RWPE2 (cell line): Measurements from ENCODE around the gene CAPN12.

ENCODE experiments used
- ATAC-seq: fragments of 200-7000 bp; cut with Tn5 transposase; 3 replicates; pipeline ENCODE4 v1.9.1; 2021; ENCODE audit warnings: low read depth
- DNase-seq: peaks from one replicate; pipeline ENCODE4 v3.0.0-alpha.2; 2020; ENCODE audit warnings: low spot score
- H3K27ac ChIP-seq: fragments of 450-650 bp; 2 replicates; pipeline ENCODE4 v1.5.1; 2017; ENCODE audit warnings: mild to moderate bottlenecking; ENCODE audit not compliant: poor library complexity, severe bottlenecking
- H3K27me3 ChIP-seq: fragments of 250-450 bp; sonication (Bioruptor Pico); 2 replicates; pipeline ENCODE4 v1.5.1; 2021; ENCODE audit warnings: mild to moderate bottlenecking, moderate library complexity; ENCODE audit not compliant: insufficient read depth, poor library complexity, severe bottlenecking
- H3K36me3 ChIP-seq: fragments of 250-450 bp; sonication (Bioruptor Pico); 2 replicates; pipeline ENCODE4 v1.5.1; 2020; ENCODE audit warnings: low read depth, mild to moderate bottlenecking, moderate library complexity
- H3K4me1 ChIP-seq: fragments of 250-450 bp; sonication (Bioruptor Pico); 2 replicates; pipeline ENCODE4 v1.5.1; 2021; ENCODE audit warnings: mild to moderate bottlenecking, moderate library complexity; ENCODE audit not compliant: insufficient read depth, poor library complexity, severe bottlenecking
- H3K4me3 ChIP-seq: fragments of 250-450 bp; sonication (Bioruptor Pico); 2 replicates; pipeline ENCODE4 v1.5.1; 2021; ENCODE audit warnings: mild to moderate bottlenecking, moderate library complexity; ENCODE audit not compliant: severe bottlenecking
- H3K9me3 ChIP-seq: fragments of 250-450 bp; sonication (Bioruptor Pico); 2 replicates; pipeline ENCODE4 v1.5.1; 2021; ENCODE audit warnings: mild to moderate bottlenecking, moderate library complexity; ENCODE audit not compliant: severe bottlenecking
- CTCF ChIP-seq: fragments of 450-650 bp; IDR thresholded peaks from one replicate; pipeline ENCODE4 v1.5.1; 2017; ENCODE audit warnings: mild to moderate bottlenecking, moderate library complexity; ENCODE audit not compliant: poor library complexity, severe bottlenecking

Gene CAPN12

GRCh38 chr19:38695832-38696728 lies 48.2 kb downstream of the CAPN12 start:
- ATAC-seq (no peak), DNase-seq (no peak)
- Histone ChIP-seq H3K27me3 (no peaks in the 10 kb centered on the region), H3K4me3 (no peak overlapping the region), H3K27ac (peak overlapping the region; percentile 99), H3K36me3 (peaks cover 77% of the 10 kb centered on the region), H3K4me1 (peaks cover 71% of the 10 kb centered on the region), H3K9me3 (no peaks in the 10 kb centered on the region)
- TF ChIP-seq CTCF: no peak

- Histone ChIP-seq H3K27me3 (no peaks in the 10 kb centered on the region), H3K9me3 (no peaks in the 10 kb centered on the region), H3K4me3 (no peak overlapping the region), H3K27ac (peak overlapping the region; percentile 99), H3K4me1 (peaks cover 79% of the 10 kb centered on the region), H3K36me3 (peaks cover 76% of the 10 kb centered on the region)
- no peak for TF ChIP-seq CTCF
- ATAC-seq: no peak
- DNase-seq: no peak
Observed at GRCh38 chr19:38695317-38695683, 49.0 kb downstream of the CAPN12 start.

GRCh38 chr19:38693380-38694223 lies 50.7 kb downstream of the CAPN12 start:
- peak; percentile 70 for ATAC-seq
- TF ChIP-seq CTCF: no peak
- Histone ChIP-seq H3K4me1 (peaks cover 84% of the 10 kb centered on the region), H3K36me3 (peaks cover 79% of the 10 kb centered on the region), H3K4me3 (no peak overlapping the region), H3K9me3 (no peaks in the 10 kb centered on the region), H3K27me3 (no peaks in the 10 kb centered on the region), H3K27ac (peak overlapping the region; percentile 99)
- peak; percentile 88 for DNase-seq

- ATAC-seq: peak; percentile 7
- peaks cover 81% of the 10 kb centered on the region for H3K36me3 ChIP-seq
- no peak for DNase-seq
- H3K27ac ChIP-seq: peak overlapping the region; percentile 99
- peaks cover 83% of the 10 kb centered on the region for H3K4me1 ChIP-seq
- no peak for TF ChIP-seq CTCF
- no peaks in the 10 kb centered on the region for H3K9me3 ChIP-seq
- H3K4me3 ChIP-seq: no peak overlapping the region
- no peaks in the 10 kb centered on the region for H3K27me3 ChIP-seq
Observed at GRCh38 chr19:38692458-38693379, 51.6 kb downstream of the CAPN12 start.
